CD14-positive monocyte (primary cell): Measurements from ENCODE around the gene PMEPA1. TPM values are rescaled to one million over a fixed set of nuclear protein-coding genes. Genes with fewer than 3 reads are reported as not detected.

Experiments used
- DNase-seq, 3 donors: peaks; one replicate each; pipeline ENCODE4 v3.0.0-alpha.2; 2011 to 2022
- H2AFZ ChIP-seq: 2 replicates; pipeline ENCODE4 v1.6.0; 2012; ENCODE audit warnings: mild to moderate bottlenecking, low read depth, low read length, inconsistent platforms; ENCODE audit not compliant: insufficient read depth, poor library complexity, severe bottlenecking
- H3K27ac ChIP-seq, 2 donors: 1 replicate in 1 of 2; 2 replicates in 1 of 2; pipeline ENCODE4 v1.5.1; 2012 to 2013; ENCODE audit warnings: low read length in 2 of 2, control low read depth in 1 of 2, inconsistent platforms in 1 of 2, low read depth in 1 of 2, mild to moderate bottlenecking in 1 of 2
- H3K27me3 ChIP-seq, 2 donors: one replicate each; pipeline versions ENCODE4 v1.6.0 to v1.6.1; 2011 to 2013; ENCODE audit warnings: low read length in 2 of 2; ENCODE audit not compliant: control insufficient read depth in 2 of 2, insufficient read depth in 2 of 2
- H3K36me3 ChIP-seq, 2 donors: replicated peaks in 1 of 2; 1 replicate in 1 of 2; 2 replicates in 1 of 2; pipeline versions ENCODE4 v1.5.1 to v1.6.1; 2012 to 2013; ENCODE audit warnings: low read length in 2 of 2, control low read depth in 1 of 2, inconsistent platforms in 1 of 2, mild to moderate bottlenecking in 1 of 2; ENCODE audit not compliant: insufficient read depth in 2 of 2, control insufficient read depth in 1 of 2
- H3K4me1 ChIP-seq, 2 donors: 1 replicate in 1 of 2; 2 replicates in 1 of 2; pipeline versions ENCODE4 v1.5.1 to v1.6.1; 2012 to 2013; ENCODE audit warnings: low read length in 2 of 2, control low read depth in 1 of 2, inconsistent platforms in 1 of 2, mild to moderate bottlenecking in 1 of 2, moderate library complexity in 1 of 2; ENCODE audit not compliant: insufficient read depth in 2 of 2, control insufficient read depth in 1 of 2
- H3K4me2 ChIP-seq: replicated peaks from 2 replicates; pipeline ENCODE3; 2012; ENCODE audit warnings: low read length, moderate library complexity, mild to moderate bottlenecking; ENCODE audit not compliant: poor library complexity, severe bottlenecking; ENCODE audit errors: extremely low read depth
- H3K4me3 ChIP-seq, 3 experiments: fragments of 200-600 bp in 1 of 3; sonication (generic) in 1 of 3; replicated peaks in 1 of 3; 1 replicate in 2 of 3; 2 replicates in 1 of 3; pipeline ENCODE4 v1.5.1; 2011 to 2013; ENCODE audit warnings: low read length in 3 of 3, mild to moderate bottlenecking in 3 of 3, control low read depth in 2 of 3, low read depth in 2 of 3, inconsistent platforms in 1 of 3, moderate library complexity in 1 of 3
- H3K79me2 ChIP-seq: 2 replicates; pipeline ENCODE4 v1.6.0; 2012; ENCODE audit warnings: mild to moderate bottlenecking, control low read depth, inconsistent platforms, low read length, moderate library complexity; ENCODE audit not compliant: insufficient read depth
- H3K9ac ChIP-seq: 2 replicates; pipeline ENCODE4 v1.6.0; 2017; ENCODE audit warnings: low read length, mild to moderate bottlenecking; ENCODE audit not compliant: insufficient read depth, poor library complexity, severe bottlenecking
- H3K9me3 ChIP-seq, 2 donors: replicated peaks in 1 of 2; 1 replicate in 1 of 2; 2 replicates in 1 of 2; pipeline versions ENCODE4 v1.5.1 to v1.6.1; 2012 to 2013; ENCODE audit warnings: low read length in 2 of 2, control low read depth in 1 of 2; ENCODE audit not compliant: control insufficient read depth in 1 of 2, insufficient read depth in 1 of 2
- H4K20me1 ChIP-seq: 2 replicates; pipeline ENCODE4 v1.6.0; 2012; ENCODE audit warnings: mild to moderate bottlenecking, low read length, control low read depth, moderate library complexity; ENCODE audit not compliant: insufficient read depth
- H3K27ac Mint-ChIP-seq, 7 donors: one replicate each; pipeline ENCODE4 v1.8.0; 2020; ENCODE audit warnings: mild to moderate bottlenecking in 7 of 7, mixed read lengths in 7 of 7, moderate library complexity in 6 of 7, inconsistent platforms in 2 of 7
- H3K27me3 Mint-ChIP-seq, 3 donors: one replicate each; pipeline ENCODE4 v1.8.0; 2021 to 2022; ENCODE audit warnings: low read depth in 3 of 3, mild to moderate bottlenecking in 3 of 3, mixed read lengths in 3 of 3, moderate library complexity in 3 of 3, inconsistent platforms in 1 of 3
- H3K36me3 Mint-ChIP-seq, 2 donors: one replicate each; pipeline ENCODE4 v1.8.0; 2020; ENCODE audit warnings: mixed read lengths in 2 of 2, inconsistent platforms in 1 of 2, mild to moderate bottlenecking in 1 of 2
- H3K4me1 Mint-ChIP-seq: one replicate; pipeline ENCODE4 v1.8.0; 2020; ENCODE audit warnings: mild to moderate bottlenecking, mixed read lengths
- H3K4me3 Mint-ChIP-seq, 2 donors: one replicate each; pipeline ENCODE4 v1.8.0; 2020; ENCODE audit warnings: mild to moderate bottlenecking in 2 of 2, mixed read lengths in 2 of 2, moderate library complexity in 1 of 2
- H3K9me3 Mint-ChIP-seq, 7 donors: one replicate each; pipeline ENCODE4 v1.8.0; 2020 to 2022; ENCODE audit warnings: mixed read lengths in 7 of 7, mild to moderate bottlenecking in 6 of 7, moderate library complexity in 6 of 7, inconsistent platforms in 2 of 7
- WGBS: methylation state at CpG from one replicate; pipeline ENCODE4 v1.1.5; 2013; ENCODE audit warnings: missing lambda C conversion rate; ENCODE audit not compliant: insufficient coverage; 5-methylcytosine and 5-hydroxymethylcytosine counted together
- intact Hi-C, 2 donors: fragments of 100-400 bp; cut with micrococcal nuclease; formaldehyde crosslinking; loops; one replicate each; pipeline versions ENCODE4 v1.15.0 to v1.15.1; 2023
- polyA plus RNA-seq, 3 donors: library from polyadenylated mRNA; depleted of rRNA in 1 of 3; unstranded in 2 of 3; stranded (reverse) in 1 of 3; fragments of 300-500 nt in 2 of 3; fragments of >200 nt in 1 of 3; fragmentation: Illumina TruSeq in 2 of 3; gene quantifications; 1 replicate in 2 of 3; 2 replicates in 1 of 3; pipeline ENCODE4 v1.2.3, GENCODE V29; 2012 to 2021
- TF ChIP-seq, protein P1 (sequence below): fragments of 200-600 bp; IDR thresholded peaks from one replicate; pipeline ENCODE4 v1.8.0; 2022; ENCODE audit warnings: antibody characterized with exemption, mild to moderate bottlenecking

PMEPA1 gene
- polyA plus RNA-seq, 3 donors = 0.12 to 0.73 (median 0.59) TPM

GRCh38 chr20:57744206-57744605 lies 34.4 kb upstream of the PMEPA1 start:
- Mint-ChIP-seq H3K4me1 (peaks cover 10% of the 10 kb centered on the region), H3K9me3 (peaks cover 0 to 5% (median 0%) of the 10 kb centered on the region in 7 donors), H3K27ac (no peak overlapping the region), H3K27me3 (peaks cover 5 to 19% (median 18%) of the 10 kb centered on the region in 3 donors), H3K4me3 (no peak overlapping the region), H3K36me3 (no peaks in the 10 kb centered on the region)
- WGBS = no CpG with 5 or more reads among the region's 6 CpGs
- peaks cover 0 to 6% of the 10 kb centered on the region in 2 donors for H3K9me3 ChIP-seq
- H3K9ac ChIP-seq = no peak overlapping the region
- no peak overlapping the region for H3K4me2 ChIP-seq
- H2AFZ ChIP-seq = no peak overlapping the region
- peaks cover 8 to 11% of the 10 kb centered on the region in 2 donors for H3K4me1 ChIP-seq
- no peaks in the 10 kb centered on the region for H3K36me3 ChIP-seq
- DNase-seq = no peak
- no peak overlapping the region for H3K4me3 ChIP-seq
- no peaks in the 10 kb centered on the region for H4K20me1 ChIP-seq
- TF ChIP-seq, protein P1, sequence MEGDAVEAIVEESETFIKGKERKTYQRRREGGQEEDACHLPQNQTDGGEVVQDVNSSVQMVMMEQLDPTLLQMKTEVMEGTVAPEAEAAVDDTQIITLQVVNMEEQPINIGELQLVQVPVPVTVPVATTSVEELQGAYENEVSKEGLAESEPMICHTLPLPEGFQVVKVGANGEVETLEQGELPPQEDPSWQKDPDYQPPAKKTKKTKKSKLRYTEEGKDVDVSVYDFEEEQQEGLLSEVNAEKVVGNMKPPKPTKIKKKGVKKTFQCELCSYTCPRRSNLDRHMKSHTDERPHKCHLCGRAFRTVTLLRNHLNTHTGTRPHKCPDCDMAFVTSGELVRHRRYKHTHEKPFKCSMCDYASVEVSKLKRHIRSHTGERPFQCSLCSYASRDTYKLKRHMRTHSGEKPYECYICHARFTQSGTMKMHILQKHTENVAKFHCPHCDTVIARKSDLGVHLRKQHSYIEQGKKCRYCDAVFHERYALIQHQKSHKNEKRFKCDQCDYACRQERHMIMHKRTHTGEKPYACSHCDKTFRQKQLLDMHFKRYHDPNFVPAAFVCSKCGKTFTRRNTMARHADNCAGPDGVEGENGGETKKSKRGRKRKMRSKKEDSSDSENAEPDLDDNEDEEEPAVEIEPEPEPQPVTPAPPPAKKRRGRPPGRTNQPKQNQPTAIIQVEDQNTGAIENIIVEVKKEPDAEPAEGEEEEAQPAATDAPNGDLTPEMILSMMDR = no peak
- no peaks in the 10 kb centered on the region for H3K79me2 ChIP-seq
- H3K27ac ChIP-seq = no peak overlapping the region
- peaks cover 0 to 12% of the 10 kb centered on the region in 2 donors for H3K27me3 ChIP-seq
- intact Hi-C loops = no loop called here

DNA sequence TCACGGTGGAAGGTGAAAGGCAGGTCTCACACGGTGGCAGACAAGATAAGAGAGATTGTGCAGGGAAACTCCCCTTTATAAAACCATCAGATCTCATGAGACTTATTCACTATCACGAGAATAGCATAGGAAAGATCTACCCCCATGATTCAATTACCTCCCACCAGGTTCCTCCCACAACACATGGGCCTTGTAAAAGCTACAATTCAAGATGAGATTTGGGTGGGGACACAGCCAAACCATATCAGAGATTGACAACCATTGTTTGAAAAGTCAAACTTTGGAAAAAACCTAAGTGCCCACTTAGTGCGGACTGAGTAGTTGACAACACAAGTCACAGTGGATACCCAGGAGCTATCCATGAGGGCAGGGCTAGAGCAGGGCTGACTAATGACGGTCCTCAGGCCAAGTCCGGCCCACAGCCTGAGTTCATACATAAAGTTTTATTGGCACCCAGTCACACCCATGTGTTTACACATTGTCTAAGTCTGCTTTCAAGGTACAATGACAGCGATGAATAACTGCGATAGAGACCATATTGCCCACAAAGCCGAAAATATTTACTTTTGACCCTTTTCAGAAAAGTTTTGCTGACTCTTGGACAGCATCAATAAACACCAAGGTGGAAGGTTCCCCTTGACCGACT lies 33.8 kb upstream of the PMEPA1 start:
- intact Hi-C loops = no loop called here
- H3K4me3 ChIP-seq = no peak overlapping the region
- Mint-ChIP-seq H3K27ac (peak overlapping the region in 1 of 7 donors; percentile 77), H3K36me3 (no peaks in the 10 kb centered on the region), H3K9me3 (peaks cover 0 to 2% (median 0%) of the 10 kb centered on the region in 7 donors), H3K4me1 (peaks cover 4% of the 10 kb centered on the region), H3K27me3 (peaks cover 4 to 14% (median 12%) of the 10 kb centered on the region in 3 donors), H3K4me3 (no peak overlapping the region)
- TF ChIP-seq, protein P1 = no peak
- H3K36me3 ChIP-seq = no peaks in the 10 kb centered on the region
- H3K4me1 ChIP-seq = peaks cover 2 to 5% of the 10 kb centered on the region in 2 donors
- WGBS = 93% methylated on average over 4 of the region's 10 CpGs
- H3K9me3 ChIP-seq = peaks cover 0 to 6% of the 10 kb centered on the region in 2 donors
- H3K4me2 ChIP-seq = no peak overlapping the region
- peaks cover 0 to 8% of the 10 kb centered on the region in 2 donors for H3K27me3 ChIP-seq
- H4K20me1 ChIP-seq = no peaks in the 10 kb centered on the region
- H3K79me2 ChIP-seq = no peaks in the 10 kb centered on the region
- no peak for DNase-seq
- H2AFZ ChIP-seq = no peak overlapping the region
- no peak overlapping the region for H3K9ac ChIP-seq
- no peak overlapping the region for H3K27ac ChIP-seq
